Measurements from ENCODE around the gene ARMC7.
"Not testable (repeated sequence)": the region's sequence is repeated elsewhere in the genome, so short reads cannot be mapped to it uniquely, and the experiment has no call there.

Gene ARMC7

GRCh38 chr17:75125984-75126383 lies 16.2 kb downstream of the ARMC7 start:
- H3K27ac ChIP-seq (ENCODE audit: low read length), result no peak overlapping the region
- peaks cover 5 to 10% of the 10 kb centered on the region in 2 donors for H3K4me1 ChIP-seq (ENCODE audit: control insufficient read depth in 1 of 2, insufficient read depth in 2 of 2, low read length in 2 of 2)
- no peak overlapping the region for H3K4me3 ChIP-seq (ENCODE audit: low read depth in 1 of 2, low read length in 2 of 2)
- no peaks in the 10 kb centered on the region for H3K27me3 ChIP-seq (ENCODE audit: low read depth, low read length)
- H3K36me3 ChIP-seq (ENCODE audit: control insufficient read depth in 1 of 2, insufficient read depth in 2 of 2, low read length in 2 of 2), result peaks cover 9 to 21% of the 10 kb centered on the region in 2 donors
- no peaks in the 10 kb centered on the region for H3K9me3 ChIP-seq (ENCODE audit: control insufficient read depth in 1 of 2, low read length in 2 of 2)

- H3K27me3 ChIP-seq (ENCODE audit: low read depth, low read length), result no peaks in the 10 kb centered on the region
- no peaks in the 10 kb centered on the region for H3K9me3 ChIP-seq (ENCODE audit: control insufficient read depth in 1 of 2, low read length in 2 of 2)
- peaks cover 5 to 10% of the 10 kb centered on the region in 2 donors for H3K4me1 ChIP-seq (ENCODE audit: control insufficient read depth in 1 of 2, insufficient read depth in 2 of 2, low read length in 2 of 2)
- no peak overlapping the region for H3K27ac ChIP-seq (ENCODE audit: low read length)
- H3K4me3 ChIP-seq (ENCODE audit: low read depth in 1 of 2, low read length in 2 of 2), result no peak overlapping the region
- peaks cover 9 to 19% of the 10 kb centered on the region in 2 donors for H3K36me3 ChIP-seq (ENCODE audit: control insufficient read depth in 1 of 2, insufficient read depth in 2 of 2, low read length in 2 of 2)
These were observed 17.2 kb downstream of the ARMC7 start for GRCh38 chr17:75126954-75127353.

GRCh38 chr17:75127936-75128335 lies 18.2 kb downstream of the ARMC7 start:
- not testable (repeated sequence) for H3K9me3 ChIP-seq (ENCODE audit: control insufficient read depth in 1 of 2, low read length in 2 of 2); H3K27me3 ChIP-seq (ENCODE audit: low read depth, low read length); H3K4me3 ChIP-seq (ENCODE audit: low read depth in 1 of 2, low read length in 2 of 2); H3K27ac ChIP-seq (ENCODE audit: low read length)
- H3K36me3 ChIP-seq (ENCODE audit: control insufficient read depth in 1 of 2, insufficient read depth in 2 of 2, low read length in 2 of 2), result peaks cover 9 to 19% of the 10 kb centered on the region in 2 donors
- H3K4me1 ChIP-seq (ENCODE audit: control insufficient read depth in 1 of 2, insufficient read depth in 2 of 2, low read length in 2 of 2), result peaks cover 5 to 14% of the 10 kb centered on the region in 2 donors

- peaks cover 9 to 19% of the 10 kb centered on the region in 2 donors for H3K36me3 ChIP-seq (ENCODE audit: control insufficient read depth in 1 of 2, insufficient read depth in 2 of 2, low read length in 2 of 2)
- H3K9me3 ChIP-seq (ENCODE audit: control insufficient read depth in 1 of 2, low read length in 2 of 2), result no peaks in the 10 kb centered on the region
- peaks cover 5 to 14% of the 10 kb centered on the region in 2 donors for H3K4me1 ChIP-seq (ENCODE audit: control insufficient read depth in 1 of 2, insufficient read depth in 2 of 2, low read length in 2 of 2)
- H3K27me3 ChIP-seq (ENCODE audit: low read depth, low read length), result no peaks in the 10 kb centered on the region
- H3K4me3 ChIP-seq (ENCODE audit: low read depth in 1 of 2, low read length in 2 of 2), result no peak overlapping the region
- H3K27ac ChIP-seq (ENCODE audit: low read length), result no peak overlapping the region
These were observed 19.1 kb downstream of the ARMC7 start for GRCh38 chr17:75128694-75129505.

GRCh38 chr17:75129576-75129975 lies 19.8 kb downstream of the ARMC7 start:
- peaks cover 5 to 12% of the 10 kb centered on the region in 2 donors for H3K4me1 ChIP-seq (ENCODE audit: control insufficient read depth in 1 of 2, insufficient read depth in 2 of 2, low read length in 2 of 2)
- H3K9me3 ChIP-seq (ENCODE audit: control insufficient read depth in 1 of 2, low read length in 2 of 2), result no peaks in the 10 kb centered on the region
- no peak overlapping the region for H3K4me3 ChIP-seq (ENCODE audit: low read depth in 1 of 2, low read length in 2 of 2)
- H3K36me3 ChIP-seq (ENCODE audit: control insufficient read depth in 1 of 2, insufficient read depth in 2 of 2, low read length in 2 of 2), result peaks cover 9 to 19% of the 10 kb centered on the region in 2 donors
- no peaks in the 10 kb centered on the region for H3K27me3 ChIP-seq (ENCODE audit: low read depth, low read length)
- no peak overlapping the region for H3K27ac ChIP-seq (ENCODE audit: low read length)

- peak overlapping the region; percentile 51 for H3K27ac ChIP-seq (ENCODE audit: low read length)
- H3K9me3 ChIP-seq (ENCODE audit: control insufficient read depth in 1 of 2, low read length in 2 of 2), result no peaks in the 10 kb centered on the region
- peaks cover 9 to 19% of the 10 kb centered on the region in 2 donors for H3K36me3 ChIP-seq (ENCODE audit: control insufficient read depth in 1 of 2, insufficient read depth in 2 of 2, low read length in 2 of 2)
- H3K27me3 ChIP-seq (ENCODE audit: low read depth, low read length), result no peaks in the 10 kb centered on the region
- H3K4me1 ChIP-seq (ENCODE audit: control insufficient read depth in 1 of 2, insufficient read depth in 2 of 2, low read length in 2 of 2), result peaks cover 5 to 9% of the 10 kb centered on the region in 2 donors
- H3K4me3 ChIP-seq (ENCODE audit: low read depth in 1 of 2, low read length in 2 of 2), result peak overlapping the region; percentile 67 to 94
These were observed 20.4 kb downstream of the ARMC7 start for GRCh38 chr17:75130059-75130631.

- H3K36me3 ChIP-seq (ENCODE audit: control insufficient read depth in 1 of 2, insufficient read depth in 2 of 2, low read length in 2 of 2), result peaks cover 9 to 19% of the 10 kb centered on the region in 2 donors
- no peaks in the 10 kb centered on the region for H3K27me3 ChIP-seq (ENCODE audit: low read depth, low read length)
- no peaks in the 10 kb centered on the region for H3K9me3 ChIP-seq (ENCODE audit: control insufficient read depth in 1 of 2, low read length in 2 of 2)
- H3K4me3 ChIP-seq (ENCODE audit: low read depth in 1 of 2, low read length in 2 of 2), result peak overlapping the region; percentile 67 to 94
- H3K4me1 ChIP-seq (ENCODE audit: control insufficient read depth in 1 of 2, insufficient read depth in 2 of 2, low read length in 2 of 2), result peaks cover 5 to 9% of the 10 kb centered on the region in 2 donors
- H3K27ac ChIP-seq (ENCODE audit: low read length), result peak overlapping the region; percentile 51
These were observed 21.0 kb downstream of the ARMC7 start for GRCh38 chr17:75130632-75131277.

- peaks cover 5 to 9% of the 10 kb centered on the region in 2 donors for H3K4me1 ChIP-seq (ENCODE audit: control insufficient read depth in 1 of 2, insufficient read depth in 2 of 2, low read length in 2 of 2)
- peak within 1 kb of the TSS; percentile 67 to 94 for H3K4me3 ChIP-seq (ENCODE audit: low read depth in 1 of 2, low read length in 2 of 2)
- no peaks in the 10 kb centered on the region for H3K27me3 ChIP-seq (ENCODE audit: low read depth, low read length)
- peak within 1 kb of the TSS; percentile 51 for H3K27ac ChIP-seq (ENCODE audit: low read length)
- no peaks in the 10 kb centered on the region for H3K9me3 ChIP-seq (ENCODE audit: control insufficient read depth in 1 of 2, low read length in 2 of 2)
- H3K36me3 ChIP-seq (ENCODE audit: control insufficient read depth in 1 of 2, insufficient read depth in 2 of 2, low read length in 2 of 2), result peaks cover 9 to 19% of the 10 kb centered on the region in 2 donors
These were observed 21.7 kb downstream of the ARMC7 start, which contains the start of gene NT5C for GRCh38 chr17:75131278-75132017. NT5C (minus strand) TSS chr17:75131742; CDS start chr17:75131707, 35 bp downstream.

- not testable (repeated sequence) for H3K27me3 ChIP-seq (ENCODE audit: low read depth, low read length); H3K4me1 ChIP-seq (ENCODE audit: control insufficient read depth in 1 of 2, insufficient read depth in 2 of 2, low read length in 2 of 2); H3K9me3 ChIP-seq (ENCODE audit: control insufficient read depth in 1 of 2, low read length in 2 of 2)
- Histone ChIP-seq H3K36me3 (ENCODE audit: control insufficient read depth in 1 of 2, insufficient read depth in 2 of 2, low read length in 2 of 2) (peaks cover 9 to 19% of the 10 kb centered on the region in 2 donors), H3K4me3 (ENCODE audit: low read depth in 1 of 2, low read length in 2 of 2) (peak overlapping the region; percentile 67 to 94), H3K27ac (ENCODE audit: low read length) (peak overlapping the region; percentile 51)
These were observed 22.5 kb downstream of the ARMC7 start for GRCh38 chr17:75132018-75133000.

GRCh38 chr17:75133001-75133400 lies 23.2 kb downstream of the ARMC7 start:
- Histone ChIP-seq H3K9me3 (ENCODE audit: control insufficient read depth in 1 of 2, low read length in 2 of 2) (no peaks in the 10 kb centered on the region), H3K27ac (ENCODE audit: low read length) (no peak overlapping the region), H3K36me3 (ENCODE audit: control insufficient read depth in 1 of 2, insufficient read depth in 2 of 2, low read length in 2 of 2) (peaks cover 9 to 19% of the 10 kb centered on the region in 2 donors), H3K4me3 (ENCODE audit: low read depth in 1 of 2, low read length in 2 of 2) (no peak overlapping the region), H3K4me1 (ENCODE audit: control insufficient read depth in 1 of 2, insufficient read depth in 2 of 2, low read length in 2 of 2) (peaks cover 5 to 9% of the 10 kb centered on the region in 2 donors), H3K27me3 (ENCODE audit: low read depth, low read length) (no peaks in the 10 kb centered on the region)

Data from muscle layer of duodenum (tissue), 2 donors.